GM13977 (cell line): ENCODE results near the gene EEFSEC.

ENCODE experiments used
- DNase-seq: peaks from one replicate; pipeline ENCODE4 v3.0.0; 2012; ENCODE audit warnings: low spot score
- in situ Hi-C: fragments of 300-500 bp; cut with MboI; formaldehyde crosslinking; loops from one replicate; pipeline ENCODE4 v1.12.0; 2022; ENCODE audit warnings: low sequenced_read_pairs, low pct_unique_long_range_greater_than_20kb, mixed read lengths, inconsistent platforms; ENCODE audit not compliant: unreplicated experiment
- TF ChIP-seq, protein P1 (sequence below): IDR thresholded peaks from 2 replicates; pipeline ENCODE4 v1.5.1; 2012; ENCODE audit warnings: mild to moderate bottlenecking, control low read depth; ENCODE audit not compliant: insufficient read depth; ENCODE audit errors: extremely low read depth, missing control alignments

The EEFSEC gene

DNA sequence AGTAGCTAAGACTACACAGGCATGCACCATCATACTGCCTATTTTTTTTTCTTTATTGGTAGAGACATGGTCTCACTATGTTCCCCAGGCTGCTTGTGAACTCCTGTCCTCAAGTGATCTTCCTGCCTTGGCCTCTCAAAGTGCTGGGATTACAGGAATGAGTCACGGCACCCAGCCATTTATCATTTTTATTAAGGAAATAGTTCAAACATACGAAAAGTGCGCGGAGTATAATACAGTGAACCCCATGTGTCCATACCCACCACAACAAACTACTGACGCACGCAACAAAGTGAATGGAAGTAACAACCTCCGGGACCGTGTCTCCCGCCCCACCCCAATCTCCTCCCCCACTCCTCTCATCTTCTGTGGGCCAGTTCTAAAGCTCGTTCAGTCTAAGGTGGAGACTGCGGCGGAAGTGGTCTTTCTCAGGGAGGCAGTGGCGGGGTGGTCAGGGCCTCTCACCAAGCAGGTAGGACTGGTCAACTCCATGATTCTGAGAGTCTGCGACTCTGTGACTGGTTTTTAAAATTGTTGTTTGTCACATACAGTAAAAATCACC lies 271.3 kb downstream of the EEFSEC start:
- no peak for DNase-seq
- in situ Hi-C loops = no loop called here
- TF ChIP-seq, protein P1, sequence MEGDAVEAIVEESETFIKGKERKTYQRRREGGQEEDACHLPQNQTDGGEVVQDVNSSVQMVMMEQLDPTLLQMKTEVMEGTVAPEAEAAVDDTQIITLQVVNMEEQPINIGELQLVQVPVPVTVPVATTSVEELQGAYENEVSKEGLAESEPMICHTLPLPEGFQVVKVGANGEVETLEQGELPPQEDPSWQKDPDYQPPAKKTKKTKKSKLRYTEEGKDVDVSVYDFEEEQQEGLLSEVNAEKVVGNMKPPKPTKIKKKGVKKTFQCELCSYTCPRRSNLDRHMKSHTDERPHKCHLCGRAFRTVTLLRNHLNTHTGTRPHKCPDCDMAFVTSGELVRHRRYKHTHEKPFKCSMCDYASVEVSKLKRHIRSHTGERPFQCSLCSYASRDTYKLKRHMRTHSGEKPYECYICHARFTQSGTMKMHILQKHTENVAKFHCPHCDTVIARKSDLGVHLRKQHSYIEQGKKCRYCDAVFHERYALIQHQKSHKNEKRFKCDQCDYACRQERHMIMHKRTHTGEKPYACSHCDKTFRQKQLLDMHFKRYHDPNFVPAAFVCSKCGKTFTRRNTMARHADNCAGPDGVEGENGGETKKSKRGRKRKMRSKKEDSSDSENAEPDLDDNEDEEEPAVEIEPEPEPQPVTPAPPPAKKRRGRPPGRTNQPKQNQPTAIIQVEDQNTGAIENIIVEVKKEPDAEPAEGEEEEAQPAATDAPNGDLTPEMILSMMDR = no peak

DNA sequence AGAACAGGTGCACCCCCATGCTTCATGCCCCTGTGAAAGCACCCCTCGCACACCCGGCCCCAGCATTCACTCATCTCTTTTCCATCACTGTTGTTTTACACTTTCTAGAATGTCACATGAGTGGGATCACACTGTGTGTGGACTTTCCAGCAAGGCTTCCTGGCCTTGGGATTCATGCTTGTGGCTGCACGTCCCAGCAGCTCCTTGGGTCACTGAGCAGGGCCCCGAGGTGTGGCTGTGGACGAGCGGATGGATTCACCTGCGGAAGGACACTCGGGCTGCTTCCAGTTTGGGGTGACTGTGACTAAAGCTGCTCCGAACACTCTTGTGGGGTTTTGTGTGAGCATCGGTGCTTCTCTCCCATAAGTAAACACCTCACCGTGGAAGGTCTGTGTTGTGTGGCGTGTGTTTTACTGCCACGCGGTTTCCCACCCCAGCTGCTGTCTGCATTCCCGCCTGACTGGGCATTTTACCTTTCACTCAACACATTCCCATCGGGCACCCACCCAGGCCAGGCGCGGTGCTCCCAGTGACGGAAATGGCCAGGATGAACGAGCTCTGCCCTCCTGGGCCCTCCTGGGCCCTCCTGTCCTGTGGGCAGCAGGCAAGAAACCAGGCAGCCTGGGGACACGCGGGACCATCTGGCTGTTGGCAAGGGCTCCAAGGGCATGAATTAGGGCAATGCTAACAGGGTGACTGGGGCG lies 272.0 kb downstream of the EEFSEC start:
- in situ Hi-C loops = no loop called here
- TF ChIP-seq, protein P1 = no peak
- DNase-seq = no peak

DNA sequence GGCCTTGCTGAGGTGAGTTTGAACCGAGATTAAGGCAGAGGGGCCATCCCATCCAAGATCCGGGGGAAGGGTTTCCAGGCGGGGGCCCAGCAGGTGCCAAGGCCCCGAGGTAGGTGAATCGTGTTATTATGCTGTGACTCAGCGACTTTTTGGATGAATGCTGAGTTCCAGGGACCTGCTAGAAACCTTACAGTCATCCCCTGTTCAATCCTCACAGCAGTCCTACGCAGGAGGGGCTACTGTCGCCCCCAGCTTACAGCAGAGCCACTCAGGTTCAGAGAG lies 272.5 kb downstream of the EEFSEC start:
- in situ Hi-C loops = no loop called here
- TF ChIP-seq, protein P1 = no peak
- DNase-seq = no peak

DNA sequence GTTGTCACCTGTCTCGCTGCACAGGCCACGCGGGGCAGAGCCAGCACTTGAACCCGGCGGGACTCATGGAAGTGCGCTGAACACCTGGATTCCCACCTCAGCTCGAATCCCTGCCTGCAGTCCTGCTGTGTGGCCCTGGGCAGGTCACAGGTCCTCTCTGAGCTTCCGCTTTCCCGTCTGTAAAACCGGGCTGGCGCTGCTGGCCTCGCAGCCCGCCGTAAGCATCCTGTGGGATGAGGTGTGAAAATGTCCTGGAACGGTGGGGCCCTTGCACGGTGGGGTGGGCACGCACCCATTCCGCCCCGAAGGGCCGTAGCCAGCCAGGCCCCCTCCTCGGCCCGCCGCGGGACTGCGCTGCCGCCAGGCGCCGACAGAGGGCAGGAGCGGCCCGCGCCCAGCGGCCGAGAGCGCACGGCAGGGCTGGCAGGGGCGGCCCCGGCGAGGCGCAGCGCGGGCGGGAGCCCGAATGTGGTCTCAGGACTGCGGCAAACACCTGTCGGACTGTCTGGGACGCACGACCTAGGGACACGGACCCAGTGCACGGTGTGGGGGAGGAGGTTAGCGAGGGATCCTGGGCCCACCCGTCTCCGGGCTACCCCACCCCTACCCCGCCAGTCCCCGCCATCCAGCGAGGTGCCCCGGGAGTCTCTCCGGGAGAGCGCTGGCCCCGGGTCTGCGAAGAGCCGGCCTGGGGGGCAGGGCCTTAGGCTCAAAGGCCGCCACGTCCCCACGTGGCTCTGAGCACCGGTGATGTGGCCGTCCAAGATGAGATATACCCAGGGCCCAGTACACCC lies 273.0 kb downstream of the EEFSEC start:
- in situ Hi-C loops = no loop called here
- DNase-seq = peak; percentile 96
- TF ChIP-seq, protein P1 = peak; percentile 99

DNA sequence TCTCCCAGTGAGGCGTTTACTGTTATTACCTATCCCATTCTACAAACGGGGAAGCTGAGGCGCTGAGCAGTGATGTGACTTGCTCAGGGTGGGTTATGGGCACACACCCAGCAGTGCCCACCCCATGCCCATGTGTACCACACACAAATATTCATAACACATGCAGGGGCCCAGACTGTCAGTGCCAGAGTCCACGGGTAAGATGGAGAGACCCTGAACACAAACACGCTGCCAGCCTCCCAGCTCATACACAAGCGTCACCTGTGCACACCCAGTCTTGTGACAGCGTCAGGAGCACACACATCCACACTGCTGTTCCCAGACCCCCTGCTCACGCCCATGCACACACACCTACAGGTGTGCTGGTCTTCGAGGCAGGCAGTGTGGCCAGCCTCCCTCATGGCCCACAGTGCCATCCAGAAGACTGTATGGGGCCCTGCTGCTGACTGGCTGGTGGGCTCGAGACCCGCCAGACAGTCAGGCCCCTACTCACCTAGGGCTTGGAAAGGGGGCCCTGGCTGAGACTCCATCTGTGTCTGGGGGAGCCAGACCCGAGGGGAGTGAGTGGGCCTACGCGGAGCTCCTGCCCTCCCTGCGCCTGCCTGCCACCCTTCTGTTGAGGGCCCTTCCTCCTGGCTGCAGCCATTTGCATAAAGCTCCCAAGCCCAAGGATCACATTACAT lies 274.0 kb downstream of the EEFSEC start:
- DNase-seq = no peak
- TF ChIP-seq, protein P1 = no peak
- in situ Hi-C loops = no loop called here

DNA sequence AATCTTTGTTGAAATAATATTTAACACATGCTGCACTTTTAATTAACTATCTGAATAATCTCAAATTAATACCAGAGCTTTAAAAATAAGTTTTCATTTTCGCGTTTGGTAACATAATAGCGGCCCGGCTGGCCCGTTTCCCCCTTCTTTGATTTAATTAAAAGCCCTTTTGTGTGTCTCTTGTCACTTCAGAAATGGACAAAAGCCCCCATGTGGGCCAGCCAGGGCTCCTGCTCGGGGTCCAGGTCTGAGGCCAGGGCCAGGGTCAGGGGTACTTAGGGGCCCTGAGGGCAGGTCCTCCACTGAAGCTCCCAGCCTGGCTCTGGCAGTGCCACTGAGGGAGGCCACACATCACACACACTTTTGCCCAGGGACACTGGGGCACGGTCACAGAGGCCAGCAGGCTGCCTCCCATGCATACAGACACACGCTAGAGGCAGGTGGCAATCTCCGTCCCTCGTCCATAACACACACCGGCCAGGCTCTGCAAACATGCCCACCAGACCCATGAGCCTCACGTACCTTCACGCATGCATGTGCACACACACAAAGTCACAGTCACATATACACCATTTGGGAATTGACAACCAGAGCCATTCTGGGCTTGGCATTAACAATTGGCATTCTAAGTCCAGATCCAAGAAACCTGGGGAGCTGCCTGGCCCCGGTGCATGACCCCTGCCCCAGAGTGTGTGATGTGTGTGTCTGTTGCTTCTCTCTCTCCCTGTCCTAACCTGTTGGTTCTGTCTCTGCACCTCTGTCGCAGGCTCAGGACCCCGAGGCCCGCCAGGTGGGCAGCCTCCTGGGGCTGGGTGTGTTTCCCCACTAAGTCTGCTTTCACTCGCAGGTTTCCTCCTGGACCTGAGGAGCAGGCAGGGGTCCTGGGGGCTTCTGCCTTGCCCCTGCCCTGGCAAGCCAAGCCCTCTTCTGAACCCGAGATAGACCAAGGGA lies 274.9 kb downstream of the EEFSEC start:
- in situ Hi-C loops = no loop called here
- no peak for DNase-seq
- TF ChIP-seq, protein P1 = no peak
